Measurements from ENCODE around the gene SPG21. TPM values are rescaled to one million over a fixed set of nuclear protein-coding genes. Genes with fewer than 3 reads are reported as not detected.

The SPG21 gene
- polyA plus RNA-seq, 1 donor (not counting 4 experiments of a cell fraction or from before 2014, with no cell fraction given), result 62.9 TPM

DNA sequence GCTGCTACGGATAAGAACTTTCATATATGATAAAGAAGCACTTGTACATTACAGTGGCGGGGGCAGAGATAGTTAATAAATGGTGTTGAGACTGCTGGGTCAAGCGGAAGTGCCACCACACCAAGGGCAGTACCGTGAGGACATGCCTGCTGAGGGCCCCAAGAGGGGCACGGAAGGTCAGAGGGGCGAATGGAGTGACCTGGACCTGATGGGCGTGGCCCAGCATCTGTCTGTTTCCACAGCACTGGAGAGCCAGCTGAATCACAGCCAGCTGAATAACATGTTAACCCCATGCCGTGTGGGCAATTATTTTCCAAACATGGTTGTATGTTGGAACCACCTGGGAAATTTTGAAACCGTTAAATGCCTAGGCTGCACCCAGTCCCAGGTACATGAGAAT lies 40.8 kb downstream of the SPG21 start:
- H4K20me1 ChIP-seq (ENCODE audit: control insufficient read depth, extremely low read depth, insufficient read depth, low read length), result no peaks in the 10 kb centered on the region
- H3K4me1 ChIP-seq (ENCODE audit: control insufficient read depth, extremely low read depth, insufficient read depth, low read length), result no peaks in the 10 kb centered on the region
- H3K9me1 ChIP-seq (ENCODE audit: control insufficient read depth, extremely low read depth, insufficient read depth, low read length), result no peaks in the 10 kb centered on the region
- no peak for TF ChIP-seq EZH2 (IDR thresholded peaks at IDR 0.05; ENCODE audit: low read length)
- TF ChIP-seq, protein P1, sequence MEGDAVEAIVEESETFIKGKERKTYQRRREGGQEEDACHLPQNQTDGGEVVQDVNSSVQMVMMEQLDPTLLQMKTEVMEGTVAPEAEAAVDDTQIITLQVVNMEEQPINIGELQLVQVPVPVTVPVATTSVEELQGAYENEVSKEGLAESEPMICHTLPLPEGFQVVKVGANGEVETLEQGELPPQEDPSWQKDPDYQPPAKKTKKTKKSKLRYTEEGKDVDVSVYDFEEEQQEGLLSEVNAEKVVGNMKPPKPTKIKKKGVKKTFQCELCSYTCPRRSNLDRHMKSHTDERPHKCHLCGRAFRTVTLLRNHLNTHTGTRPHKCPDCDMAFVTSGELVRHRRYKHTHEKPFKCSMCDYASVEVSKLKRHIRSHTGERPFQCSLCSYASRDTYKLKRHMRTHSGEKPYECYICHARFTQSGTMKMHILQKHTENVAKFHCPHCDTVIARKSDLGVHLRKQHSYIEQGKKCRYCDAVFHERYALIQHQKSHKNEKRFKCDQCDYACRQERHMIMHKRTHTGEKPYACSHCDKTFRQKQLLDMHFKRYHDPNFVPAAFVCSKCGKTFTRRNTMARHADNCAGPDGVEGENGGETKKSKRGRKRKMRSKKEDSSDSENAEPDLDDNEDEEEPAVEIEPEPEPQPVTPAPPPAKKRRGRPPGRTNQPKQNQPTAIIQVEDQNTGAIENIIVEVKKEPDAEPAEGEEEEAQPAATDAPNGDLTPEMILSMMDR (optimal IDR thresholded peaks at IDR 0.05 in 1 of 3, IDR thresholded peaks at IDR 0.05 in 1 of 3, conservative IDR thresholded peaks at IDR 0.05 in 1 of 3; ENCODE audit: extremely low read depth in 1 of 3, insufficient read depth in 2 of 3, low read length in 3 of 3), result no peak
- no peaks in the 10 kb centered on the region for H3K27me3 ChIP-seq (ENCODE audit: control insufficient read depth, extremely low read depth, insufficient read depth, low read length)
- H3K36me3 ChIP-seq (ENCODE audit: control insufficient read depth in 2 of 2, extremely low read depth in 1 of 2, insufficient read depth in 2 of 2, low read length in 2 of 2), result no peaks in the 10 kb centered on the region
- dilution Hi-C loops (cut with MboI; ENCODE audit: extremely low pct_ligation_motif_present, low sequenced_read_pairs), result no loop called here
- no peak overlapping the region for H3K27ac ChIP-seq (ENCODE audit: control insufficient read depth, insufficient read depth, low read length)
- H3K79me2 ChIP-seq (ENCODE audit: control insufficient read depth, insufficient read depth, low read length), result no peaks in the 10 kb centered on the region
- no peaks in the 10 kb centered on the region for H3K9me3 ChIP-seq (ENCODE audit: control insufficient read depth, low read depth, low read length)
- DNase-seq (ENCODE audit: low read depth, low spot score) (no peak), FAIRE-seq (no peak)
- H3K4me2 ChIP-seq (ENCODE audit: control insufficient read depth, extremely low read depth, insufficient read depth, low read depth, low read length), result no peak overlapping the region
- H3K9ac ChIP-seq (ENCODE audit: control insufficient read depth, extremely low read depth, insufficient read depth, low read length), result no peak overlapping the region
- H2AFZ ChIP-seq (ENCODE audit: control insufficient read depth, low read length), result no peak overlapping the region
- H3K4me3 ChIP-seq (ENCODE audit: control insufficient read depth in 2 of 3, extremely low read depth in 1 of 3, insufficient read depth in 2 of 3, low read depth in 1 of 3, low read length in 3 of 3), result no peak overlapping the region

DNA sequence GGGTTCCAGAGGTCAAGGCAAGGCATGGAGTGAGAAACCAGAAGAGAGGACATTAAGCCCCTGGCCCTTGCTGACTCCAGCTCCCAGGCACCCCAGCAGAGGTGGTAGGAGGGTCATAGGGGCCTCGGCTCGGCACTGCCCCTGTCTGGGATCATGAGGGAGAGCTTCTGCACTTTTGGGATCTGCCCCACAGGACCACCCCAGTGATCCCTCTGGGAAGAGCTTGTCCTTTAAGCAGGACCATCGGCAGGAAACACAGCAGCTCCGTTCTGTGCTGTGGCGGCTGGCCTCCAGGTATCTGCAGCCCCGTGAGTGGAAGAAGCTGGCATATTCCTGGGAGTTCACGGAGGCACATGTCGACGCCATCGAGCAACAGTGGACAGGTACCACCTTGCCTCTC lies 42.5 kb downstream of the SPG21 start:
- Histone ChIP-seq H3K4me1 (ENCODE audit: control insufficient read depth, extremely low read depth, insufficient read depth, low read length) (no peaks in the 10 kb centered on the region), H4K20me1 (ENCODE audit: control insufficient read depth, extremely low read depth, insufficient read depth, low read length) (no peaks in the 10 kb centered on the region), H2AFZ (ENCODE audit: control insufficient read depth, low read length) (no peak overlapping the region), H3K36me3 (ENCODE audit: control insufficient read depth in 2 of 2, extremely low read depth in 1 of 2, insufficient read depth in 2 of 2, low read length in 2 of 2) (no peaks in the 10 kb centered on the region), H3K4me2 (ENCODE audit: control insufficient read depth, extremely low read depth, insufficient read depth, low read depth, low read length) (no peak overlapping the region), H3K27ac (ENCODE audit: control insufficient read depth, insufficient read depth, low read length) (no peak overlapping the region), H3K9me3 (ENCODE audit: control insufficient read depth, low read depth, low read length) (no peaks in the 10 kb centered on the region), H3K4me3 (ENCODE audit: control insufficient read depth in 2 of 3, extremely low read depth in 1 of 3, insufficient read depth in 2 of 3, low read depth in 1 of 3, low read length in 3 of 3) (no peak overlapping the region), H3K9me1 (ENCODE audit: control insufficient read depth, extremely low read depth, insufficient read depth, low read length) (no peaks in the 10 kb centered on the region), H3K79me2 (ENCODE audit: control insufficient read depth, insufficient read depth, low read length) (no peaks in the 10 kb centered on the region), H3K27me3 (ENCODE audit: control insufficient read depth, extremely low read depth, insufficient read depth, low read length) (no peaks in the 10 kb centered on the region), H3K9ac (ENCODE audit: control insufficient read depth, extremely low read depth, insufficient read depth, low read length) (no peak overlapping the region)
- DNase-seq (ENCODE audit: low read depth, low spot score) (no peak), FAIRE-seq (no peak)
- no peak for TF ChIP-seq EZH2 (IDR thresholded peaks at IDR 0.05; ENCODE audit: low read length)
- TF ChIP-seq, protein P1 (optimal IDR thresholded peaks at IDR 0.05 in 1 of 3, IDR thresholded peaks at IDR 0.05 in 1 of 3, conservative IDR thresholded peaks at IDR 0.05 in 1 of 3; ENCODE audit: extremely low read depth in 1 of 3, insufficient read depth in 2 of 3, low read length in 3 of 3), result no peak
- dilution Hi-C loops (cut with MboI; ENCODE audit: extremely low pct_ligation_motif_present, low sequenced_read_pairs), result no loop called here
